Right atrium auricular region (tissue), 2 donors: Measurements from ENCODE around the gene STC2. TPM values are rescaled to one million over a fixed set of nuclear protein-coding genes. Genes with fewer than 3 reads are reported as not detected.

Experiments
- DNase-seq: peaks from one replicate; pipeline ENCODE4 v3.0.0-alpha.2; 2019; ENCODE audit warnings: low spot score
- H3K27ac ChIP-seq, 2 donors: fragments of 200-600 bp; sonication (generic); 1 replicate in 1 of 2; 2 replicates in 1 of 2; pipeline ENCODE4 v1.5.1; 2016 to 2019
- H3K27me3 ChIP-seq, 2 donors: fragments of 200-600 bp; sonication (generic); one replicate each; pipeline versions ENCODE4 v1.5.1 to v1.6.0; 2017 to 2019
- H3K36me3 ChIP-seq: fragments of 200-600 bp; sonication (generic); one replicate; pipeline ENCODE4 v1.5.1; 2016
- H3K4me1 ChIP-seq, 2 donors: fragments of 200-600 bp; sonication (generic); one replicate each; pipeline versions ENCODE4 v1.5.1 to v1.6.0; 2017 to 2019
- H3K4me3 ChIP-seq, 2 donors: fragments of 200-600 bp; sonication (generic); 1 replicate in 1 of 2; 2 replicates in 1 of 2; pipeline ENCODE4 v1.5.1; 2017 to 2019; ENCODE audit warnings: mild to moderate bottlenecking in 1 of 2, moderate library complexity in 1 of 2
- H3K9me3 ChIP-seq, 2 donors: fragments of 200-600 bp; sonication (generic); one replicate each; pipeline ENCODE4 v1.5.1; 2019
- total RNA-seq, 2 donors: library from RNA; depleted of rRNA; stranded (reverse); fragments of >200 nt; gene quantifications; one replicate each; pipeline ENCODE4 v1.1.0, GENCODE V29; 2016
- TF ChIP-seq, protein P1 (sequence below), 2 donors: fragments of 200-600 bp; sonication (generic); IDR thresholded peaks; one replicate each; pipeline ENCODE4 v1.5.1; 2019; ENCODE audit warnings: antibody characterized with exemption in 2 of 2

STC2 gene
- total RNA-seq, 2 donors from 2014 or later: 16.0 to 16.1 TPM

DNA sequence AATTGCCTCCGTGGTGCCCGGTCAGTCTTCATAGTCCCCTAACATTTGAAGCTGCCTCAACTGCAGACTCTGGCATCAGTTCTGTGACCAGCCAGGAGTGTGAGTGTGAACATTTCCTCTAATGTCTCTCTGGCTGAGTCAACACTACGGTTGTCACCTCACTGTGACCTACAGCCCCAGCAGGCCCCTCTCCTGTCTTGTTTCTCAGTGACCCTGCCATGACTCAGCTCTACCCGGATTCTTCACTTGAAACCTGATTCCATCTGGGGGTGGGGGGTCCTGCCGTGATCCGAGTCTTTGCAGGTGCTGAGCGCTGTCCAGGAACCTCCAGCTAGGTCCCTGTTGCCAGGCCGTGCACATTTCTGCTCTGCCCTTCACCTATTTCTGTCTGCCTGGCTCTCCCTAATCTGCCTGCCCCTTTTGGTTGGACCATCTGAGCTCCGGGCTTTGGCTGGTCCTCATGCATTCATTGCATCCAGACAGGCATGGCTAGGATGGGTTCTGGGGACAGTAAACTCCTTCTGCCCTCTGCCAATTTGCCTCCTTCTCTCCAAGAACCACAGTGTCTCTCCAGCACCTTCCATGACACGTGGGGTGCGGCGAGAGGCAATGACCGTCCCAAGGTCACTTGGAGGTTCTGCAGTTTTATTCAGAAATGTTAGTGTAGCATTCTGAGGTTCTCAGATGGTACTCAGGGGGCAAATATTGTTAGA lies 24.2 kb downstream of the STC2 start:
- DNase-seq: no peak
- no peak overlapping the region for H3K27ac ChIP-seq
- H3K36me3 ChIP-seq: no peaks in the 10 kb centered on the region
- peaks cover 0 to 4% of the 10 kb centered on the region in 2 donors for H3K9me3 ChIP-seq
- no peaks in the 10 kb centered on the region for H3K27me3 ChIP-seq
- TF ChIP-seq, protein P1, sequence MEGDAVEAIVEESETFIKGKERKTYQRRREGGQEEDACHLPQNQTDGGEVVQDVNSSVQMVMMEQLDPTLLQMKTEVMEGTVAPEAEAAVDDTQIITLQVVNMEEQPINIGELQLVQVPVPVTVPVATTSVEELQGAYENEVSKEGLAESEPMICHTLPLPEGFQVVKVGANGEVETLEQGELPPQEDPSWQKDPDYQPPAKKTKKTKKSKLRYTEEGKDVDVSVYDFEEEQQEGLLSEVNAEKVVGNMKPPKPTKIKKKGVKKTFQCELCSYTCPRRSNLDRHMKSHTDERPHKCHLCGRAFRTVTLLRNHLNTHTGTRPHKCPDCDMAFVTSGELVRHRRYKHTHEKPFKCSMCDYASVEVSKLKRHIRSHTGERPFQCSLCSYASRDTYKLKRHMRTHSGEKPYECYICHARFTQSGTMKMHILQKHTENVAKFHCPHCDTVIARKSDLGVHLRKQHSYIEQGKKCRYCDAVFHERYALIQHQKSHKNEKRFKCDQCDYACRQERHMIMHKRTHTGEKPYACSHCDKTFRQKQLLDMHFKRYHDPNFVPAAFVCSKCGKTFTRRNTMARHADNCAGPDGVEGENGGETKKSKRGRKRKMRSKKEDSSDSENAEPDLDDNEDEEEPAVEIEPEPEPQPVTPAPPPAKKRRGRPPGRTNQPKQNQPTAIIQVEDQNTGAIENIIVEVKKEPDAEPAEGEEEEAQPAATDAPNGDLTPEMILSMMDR (IDR thresholded peaks at IDR 0.05): no peak
- H3K4me3 ChIP-seq: no peak overlapping the region
- H3K4me1 ChIP-seq: peaks cover 0 to 5% of the 10 kb centered on the region in 2 donors

- Histone ChIP-seq H3K9me3 (peaks cover 0 to 2% of the 10 kb centered on the region in 2 donors), H3K27ac (no peak overlapping the region), H3K4me3 (no peak overlapping the region), H3K27me3 (no peaks in the 10 kb centered on the region), H3K36me3 (no peaks in the 10 kb centered on the region), H3K4me1 (peaks cover 0 to 5% of the 10 kb centered on the region in 2 donors)
- no peak for DNase-seq
- TF ChIP-seq, protein P1 (IDR thresholded peaks at IDR 0.05): no peak
Measured at GRCh38 chr5:173302546-173303155, 25.6 kb downstream of the STC2 start.

GRCh38 chr5:173301695-173302545 lies 26.3 kb downstream of the STC2 start:
- no peaks in the 10 kb centered on the region for H3K36me3 ChIP-seq
- DNase-seq: no peak
- H3K27ac ChIP-seq: no peak overlapping the region
- peaks cover 0 to 5% of the 10 kb centered on the region in 2 donors for H3K4me1 ChIP-seq
- H3K4me3 ChIP-seq: no peak overlapping the region
- no peaks in the 10 kb centered on the region for H3K27me3 ChIP-seq
- TF ChIP-seq, protein P1 (IDR thresholded peaks at IDR 0.05): no peak
- H3K9me3 ChIP-seq: no peaks in the 10 kb centered on the region

DNA sequence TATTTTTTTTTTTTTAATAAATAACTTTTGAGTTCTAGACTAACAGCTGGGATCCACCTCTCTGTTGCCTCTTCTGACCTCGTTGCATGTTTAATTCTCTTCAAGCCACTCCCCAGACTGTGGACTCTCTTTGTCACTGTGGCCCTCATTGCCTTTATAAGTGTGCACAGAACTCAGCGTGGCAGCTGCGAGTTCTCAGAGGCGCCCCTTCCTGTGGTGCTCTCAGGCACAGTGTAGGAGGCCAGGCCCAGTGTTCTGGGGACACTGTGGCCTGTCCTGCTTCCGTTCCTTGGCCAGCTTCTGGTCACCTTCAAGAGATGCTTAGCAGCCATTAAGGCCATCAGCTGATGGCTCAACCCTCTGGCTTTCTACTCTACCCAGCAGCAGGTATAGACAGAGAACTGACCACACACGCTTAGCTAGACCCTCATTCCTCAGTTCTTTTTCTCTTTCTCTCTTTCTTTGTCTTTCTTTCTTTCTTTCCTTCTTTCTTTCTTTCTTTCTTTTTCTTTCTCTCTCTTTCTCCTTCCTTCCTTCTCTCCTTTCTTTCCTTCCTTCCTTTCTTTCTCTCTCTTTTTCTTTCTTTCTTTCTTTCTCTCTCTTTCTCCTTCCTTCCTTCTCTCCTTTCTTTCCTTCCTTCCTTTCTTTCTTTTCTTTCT lies 27.7 kb downstream of the STC2 start:
- no peak overlapping the region for H3K4me3 ChIP-seq
- no peaks in the 10 kb centered on the region for H3K27me3 ChIP-seq
- no peak for DNase-seq
- TF ChIP-seq, protein P1 (IDR thresholded peaks at IDR 0.05): no peak
- no peaks in the 10 kb centered on the region for H3K9me3 ChIP-seq
- peaks cover 0 to 5% of the 10 kb centered on the region in 2 donors for H3K4me1 ChIP-seq
- no peaks in the 10 kb centered on the region for H3K36me3 ChIP-seq
- no peak overlapping the region for H3K27ac ChIP-seq

DNA sequence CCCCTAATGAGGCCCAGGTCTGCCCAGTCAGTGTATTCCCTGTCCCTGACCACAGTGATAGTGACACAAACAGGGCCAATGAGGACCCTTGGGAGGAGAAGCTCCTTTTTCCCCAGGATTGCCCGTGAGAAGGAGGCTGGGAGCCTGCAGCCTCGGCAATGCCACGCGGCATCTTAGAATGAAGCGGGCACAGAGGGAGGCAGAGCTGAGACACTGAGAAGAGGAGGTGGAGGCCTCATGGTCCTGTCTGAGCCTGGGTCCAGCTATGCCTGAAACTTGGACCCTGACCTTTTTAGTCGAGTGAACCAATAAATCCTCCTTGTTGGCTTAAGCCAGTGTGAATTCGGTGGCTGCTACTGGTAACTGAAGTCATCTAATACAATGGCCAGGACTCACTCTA lies 28.4 kb downstream of the STC2 start:
- no peaks in the 10 kb centered on the region for H3K27me3 ChIP-seq
- H3K9me3 ChIP-seq: no peaks in the 10 kb centered on the region
- no peaks in the 10 kb centered on the region for H3K36me3 ChIP-seq
- H3K4me1 ChIP-seq: peaks cover 0 to 5% of the 10 kb centered on the region in 2 donors
- H3K4me3 ChIP-seq: no peak overlapping the region
- DNase-seq: no peak
- no peak overlapping the region for H3K27ac ChIP-seq
- TF ChIP-seq, protein P1 (IDR thresholded peaks at IDR 0.05): no peak
